ENCODE results near the gene SLC7A6.

The SLC7A6 gene

GRCh38 chr16:68347605-68348004 lies 83.3 kb downstream of the SLC7A6 start:
- no peak for DNase-seq (ENCODE audit: extremely low read depth, low read depth)
- H3K4me3 ChIP-seq (replicated peaks; ENCODE audit: low read depth, low read length): no peak overlapping the region
- no peak for TF ChIP-seq CTCF (IDR thresholded peaks at IDR 0.05; ENCODE audit: low read depth, low read length, missing control alignments)

- no peak for DNase-seq (ENCODE audit: extremely low read depth, low read depth)
- no peak for TF ChIP-seq CTCF (IDR thresholded peaks at IDR 0.05; ENCODE audit: low read depth, low read length, missing control alignments)
- no peak overlapping the region for H3K4me3 ChIP-seq (replicated peaks; ENCODE audit: low read depth, low read length)
Observed at GRCh38 chr16:68348639-68349445, 84.5 kb downstream of the SLC7A6 start.

GRCh38 chr16:68349838-68350410 lies 85.6 kb downstream of the SLC7A6 start:
- DNase-seq (ENCODE audit: extremely low read depth, low read depth): no peak
- no peak for TF ChIP-seq CTCF (IDR thresholded peaks at IDR 0.05; ENCODE audit: low read depth, low read length, missing control alignments)
- no peak overlapping the region for H3K4me3 ChIP-seq (replicated peaks; ENCODE audit: low read depth, low read length)

- TF ChIP-seq CTCF (IDR thresholded peaks at IDR 0.05; ENCODE audit: low read depth, low read length, missing control alignments): no peak
- no peak overlapping the region for H3K4me3 ChIP-seq (replicated peaks; ENCODE audit: low read depth, low read length)
- DNase-seq (ENCODE audit: extremely low read depth, low read depth): no peak
Observed at GRCh38 chr16:68350813-68351350, 86.6 kb downstream of the SLC7A6 start.
